Right lobe of liver (tissue), 6 donors: Measurements from ENCODE around the gene ADGRL2. TPM values are rescaled to one million over a fixed set of nuclear protein-coding genes. Genes with fewer than 3 reads are reported as not detected.

ENCODE experiments used
- ATAC-seq, 4 donors: fragments of 200-7000 bp; cut with Tn5 transposase; one replicate each; pipeline ENCODE4 v1.9.1; 2020; ENCODE audit warnings: mild to moderate bottlenecking in 4 of 4, moderate library complexity in 4 of 4
- DNase-seq, 3 donors: peaks; one replicate each; pipeline ENCODE4 v3.0.0-alpha.2; 2020
- H3K27ac ChIP-seq, 3 donors: fragments of 200-600 bp; one replicate each; pipeline ENCODE4 v1.8.0; 2022
- H3K27me3 ChIP-seq, 2 donors: fragments of 200-600 bp; one replicate each; pipeline ENCODE4 v1.8.0; 2022
- H3K36me3 ChIP-seq, 4 donors: fragments of 200-600 bp; sonication (generic) in 1 of 4; one replicate each; pipeline versions ENCODE4 v1.5.1 to v1.8.0; 2017 to 2022; ENCODE audit warnings: control low read depth in 1 of 4
- H3K4me1 ChIP-seq, 4 donors: fragments of 200-600 bp; sonication (generic) in 1 of 4; one replicate each; pipeline versions ENCODE4 v1.5.1 to v1.8.0; 2017 to 2022; ENCODE audit warnings: control low read depth in 1 of 4
- H3K4me3 ChIP-seq, 3 donors: fragments of 200-600 bp; one replicate each; pipeline ENCODE4 v1.8.0; 2022
- H3K9me3 ChIP-seq, 4 donors: fragments of 200-600 bp; sonication (generic) in 1 of 4; one replicate each; pipeline versions ENCODE4 v1.5.1 to v1.8.0; 2017 to 2022; ENCODE audit warnings: control low read depth in 1 of 4
- POLR2A ChIP-seq: fragments of 450-650 bp; IDR thresholded peaks from one replicate; pipeline ENCODE4 v1.6.1; 2017; ENCODE audit warnings: antibody characterized with exemption, mild to moderate bottlenecking
- WGBS: methylation state at CpG from one replicate; pipeline ENCODE4 v1.1.6; 2018; ENCODE audit warnings: low coverage, low lambda C conversion rate; ENCODE audit not compliant: insufficient coverage; ENCODE audit errors: missing lambda C conversion rate; 5-methylcytosine and 5-hydroxymethylcytosine counted together
- intact Hi-C, 2 donors: fragments of 100-400 bp; cut with DNase I; formaldehyde crosslinking; loops; one replicate each; pipeline versions ENCODE4 v1.11.2 to v1.14.1; 2022
- total RNA-seq, 6 experiments: library from RNA; depleted of rRNA in 2 of 6; stranded (reverse); fragments of >200 nt in 2 of 6; fragmentation: NEBNext Ultra II Directional in 3 of 6; extraction: Animal tissue kit (Norgen Biotek cat#: 25700) in 3 of 6; gene quantifications; one replicate each; pipeline versions ENCODE4 v1.1.0 to v1.2.4, GENCODE V29; 2016 to 2023
- TF ChIP-seq, protein P1 (sequence below), 4 donors: fragments of 200-600 bp in 3 of 4; fragments of 450-650 bp in 1 of 4; IDR thresholded peaks; one replicate each; pipeline versions ENCODE4 v1.5.1 to v1.8.0; 2016 to 2022; ENCODE audit warnings: antibody characterized with exemption in 4 of 4, mild to moderate bottlenecking in 2 of 4
- donor health status: DM: no; HTN: yes; CAD: no.
- donor health status: DM: no; HTN: no; CAD: no.
- donor health status: DM: no; HTN: no; CAD: no.
- donor health status: DM: no; HTN: yes; CAD: no.
- donor health status: DM: no; HTN: yes; CAD: no.

ADGRL2 gene
- total RNA-seq, 6 experiments from 2014 or later: 38.0 to 72.3 (median 51.2) TPM

DNA sequence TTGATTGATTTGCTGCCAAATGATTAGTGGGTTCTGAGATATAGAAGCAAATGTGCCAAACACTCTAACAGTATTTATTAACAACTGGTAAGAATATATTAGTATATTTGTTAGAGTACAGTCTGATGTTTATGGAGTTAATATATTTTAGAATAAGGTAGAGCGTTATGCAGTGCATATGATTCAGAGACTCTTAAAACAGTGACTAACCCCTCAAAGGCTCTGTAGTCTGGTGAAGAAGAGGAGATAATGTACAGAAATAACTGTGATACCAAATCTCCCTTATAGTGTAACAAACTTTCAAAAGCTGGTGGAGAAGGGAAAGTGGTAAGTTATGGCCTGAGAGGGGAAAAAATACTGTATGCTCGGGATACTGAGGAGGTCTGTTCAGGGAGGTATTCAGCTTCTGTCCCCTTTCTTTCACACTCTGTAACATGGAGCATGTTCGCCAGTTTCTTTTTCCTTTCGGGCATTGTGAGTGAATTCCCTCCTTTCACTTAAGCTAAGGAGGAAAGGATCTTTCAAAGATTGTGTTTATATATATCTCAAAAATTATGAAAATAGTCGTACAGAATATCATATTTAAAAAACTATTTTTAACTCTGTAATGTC lies 121.2 kb downstream of the ADGRL2 start:
- no peaks in the 10 kb centered on the region for H3K9me3 ChIP-seq
- H3K4me3 ChIP-seq: no peak overlapping the region
- H3K4me1 ChIP-seq: peaks cover 0 to 4% (median 0%) of the 10 kb centered on the region in 4 donors
- TF ChIP-seq, protein P1, sequence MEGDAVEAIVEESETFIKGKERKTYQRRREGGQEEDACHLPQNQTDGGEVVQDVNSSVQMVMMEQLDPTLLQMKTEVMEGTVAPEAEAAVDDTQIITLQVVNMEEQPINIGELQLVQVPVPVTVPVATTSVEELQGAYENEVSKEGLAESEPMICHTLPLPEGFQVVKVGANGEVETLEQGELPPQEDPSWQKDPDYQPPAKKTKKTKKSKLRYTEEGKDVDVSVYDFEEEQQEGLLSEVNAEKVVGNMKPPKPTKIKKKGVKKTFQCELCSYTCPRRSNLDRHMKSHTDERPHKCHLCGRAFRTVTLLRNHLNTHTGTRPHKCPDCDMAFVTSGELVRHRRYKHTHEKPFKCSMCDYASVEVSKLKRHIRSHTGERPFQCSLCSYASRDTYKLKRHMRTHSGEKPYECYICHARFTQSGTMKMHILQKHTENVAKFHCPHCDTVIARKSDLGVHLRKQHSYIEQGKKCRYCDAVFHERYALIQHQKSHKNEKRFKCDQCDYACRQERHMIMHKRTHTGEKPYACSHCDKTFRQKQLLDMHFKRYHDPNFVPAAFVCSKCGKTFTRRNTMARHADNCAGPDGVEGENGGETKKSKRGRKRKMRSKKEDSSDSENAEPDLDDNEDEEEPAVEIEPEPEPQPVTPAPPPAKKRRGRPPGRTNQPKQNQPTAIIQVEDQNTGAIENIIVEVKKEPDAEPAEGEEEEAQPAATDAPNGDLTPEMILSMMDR (IDR thresholded peaks at IDR 0.05): no peak
- no peak for TF ChIP-seq POLR2A
- no peaks in the 10 kb centered on the region for H3K36me3 ChIP-seq
- intact Hi-C loops: no loop called here
- no peak overlapping the region for H3K27ac ChIP-seq
- WGBS: 64% methylated on average over 5 of the region's 5 CpGs
- no peak for ATAC-seq
- DNase-seq: no peak
- H3K27me3 ChIP-seq: no peaks in the 10 kb centered on the region

DNA sequence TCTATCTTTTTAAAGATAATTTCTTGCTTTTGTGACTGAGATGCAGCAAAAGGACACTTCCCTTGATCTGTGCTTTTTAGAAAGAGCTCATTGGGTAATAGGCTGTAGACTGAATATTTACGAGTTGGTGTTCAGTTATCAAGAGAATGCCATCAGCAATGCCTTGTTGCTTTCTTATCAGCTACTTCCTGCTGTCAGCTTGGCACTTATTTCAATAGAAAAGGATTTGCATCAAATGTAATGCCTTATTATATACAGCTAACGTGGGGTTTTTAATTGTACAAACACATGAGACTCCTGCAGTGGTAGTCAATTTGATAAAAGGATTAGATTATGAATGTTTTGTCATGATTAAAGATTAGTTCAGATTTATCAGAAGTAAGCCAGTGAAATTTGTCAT lies 122.2 kb downstream of the ADGRL2 start:
- intact Hi-C loops: no loop called here
- no peak for DNase-seq
- no peaks in the 10 kb centered on the region for H3K9me3 ChIP-seq
- 74% methylated on average over 2 of the region's 2 CpGs for WGBS
- H3K4me3 ChIP-seq: no peak overlapping the region
- H3K27me3 ChIP-seq: no peaks in the 10 kb centered on the region
- peaks cover 0 to 10% (median 2%) of the 10 kb centered on the region in 4 donors for H3K4me1 ChIP-seq
- no peaks in the 10 kb centered on the region for H3K36me3 ChIP-seq
- H3K27ac ChIP-seq: no peak overlapping the region
- ATAC-seq: no peak
- no peak for TF ChIP-seq POLR2A
- TF ChIP-seq, protein P1 (IDR thresholded peaks at IDR 0.05): no peak

DNA sequence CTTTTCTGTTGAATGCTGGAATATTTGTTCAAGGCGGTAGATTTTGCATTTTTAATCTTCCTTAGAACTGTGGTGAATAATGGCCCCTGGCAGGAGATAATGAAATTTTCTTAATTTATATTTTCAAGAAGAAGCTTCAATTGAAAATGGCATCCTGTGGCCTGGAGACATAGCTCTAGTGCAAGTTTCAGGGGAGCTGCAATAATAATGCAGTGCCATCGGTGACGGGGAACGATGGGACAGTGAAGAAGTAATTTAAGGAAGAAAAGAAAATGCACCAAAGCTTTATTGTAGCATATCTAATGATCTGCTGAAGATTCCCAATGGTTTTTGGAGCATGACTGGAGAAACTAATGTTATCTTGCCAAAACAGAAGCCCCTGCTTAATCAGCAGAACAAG lies 128.4 kb downstream of the ADGRL2 start:
- TF ChIP-seq POLR2A: no peak
- TF ChIP-seq, protein P1 (IDR thresholded peaks at IDR 0.05): no peak
- Histone ChIP-seq H3K27ac (no peak overlapping the region), H3K27me3 (no peaks in the 10 kb centered on the region), H3K4me3 (no peak overlapping the region), H3K36me3 (no peaks in the 10 kb centered on the region), H3K4me1 (peaks cover 0 to 8% (median 2%) of the 10 kb centered on the region in 4 donors), H3K9me3 (no peaks in the 10 kb centered on the region)
- no peak for DNase-seq
- WGBS: 95% methylated on average over 4 of the region's 4 CpGs
- intact Hi-C loops: no loop called here
- no peak for ATAC-seq

DNA sequence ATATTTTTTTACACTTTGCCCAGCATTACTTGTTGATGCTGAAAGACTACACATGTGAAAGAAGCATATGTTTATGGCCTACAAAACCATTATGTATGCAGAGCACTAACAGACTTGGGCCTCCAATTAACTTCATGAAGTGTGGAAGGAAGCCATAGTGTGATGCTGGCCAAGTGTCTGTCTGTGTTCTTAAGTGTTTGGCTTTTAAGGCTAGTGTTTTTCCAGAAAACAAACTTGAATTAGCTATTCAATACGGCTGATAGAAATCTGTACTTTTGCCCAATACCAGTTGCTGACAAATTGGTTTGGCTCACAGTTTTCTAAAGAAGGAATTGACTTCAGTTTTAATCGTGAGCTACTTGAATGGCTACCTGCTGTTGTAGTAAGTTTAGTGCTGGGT lies 136.1 kb downstream of the ADGRL2 start:
- 24% methylated on average over 2 of the region's 2 CpGs for WGBS
- Histone ChIP-seq H3K36me3 (no peaks in the 10 kb centered on the region), H3K27me3 (no peaks in the 10 kb centered on the region), H3K27ac (no peak overlapping the region), H3K9me3 (no peaks in the 10 kb centered on the region), H3K4me1 (no peaks in the 10 kb centered on the region), H3K4me3 (no peak overlapping the region)
- DNase-seq: no peak
- intact Hi-C loops: no loop called here
- TF ChIP-seq, protein P1 (IDR thresholded peaks at IDR 0.05): no peak
- no peak for TF ChIP-seq POLR2A
- ATAC-seq: no peak
